Liver (tissue), 9 donors: Measurements from ENCODE around the gene TESPA1. TPM values are rescaled to one million over a fixed set of nuclear protein-coding genes. Genes with fewer than 3 reads are reported as not detected.

Experiments used
- DNase-seq: peaks from one replicate; pipeline ENCODE4 v3.0.0-alpha.2; 2017; ENCODE audit warnings: low spot score
- H3K27ac ChIP-seq, 2 donors: one replicate each; pipeline ENCODE4 v1.7.0; 2013; ENCODE audit warnings: inconsistent platforms in 2 of 2, low read length in 2 of 2, control low read depth in 1 of 2, low read depth in 1 of 2, mild to moderate bottlenecking in 1 of 2
- H3K27me3 ChIP-seq, 4 donors: one replicate each; pipeline versions ENCODE4 v1.6.1 to v1.7.0; 2013; ENCODE audit warnings: low read length in 3 of 4, inconsistent platforms in 1 of 4, mild to moderate bottlenecking in 1 of 4, moderate library complexity in 1 of 4; ENCODE audit not compliant: control insufficient read depth in 4 of 4, insufficient read depth in 4 of 4
- H3K36me3 ChIP-seq, 4 donors: one replicate each; pipeline versions ENCODE4 v1.6.1 to v1.7.0; 2013; ENCODE audit warnings: low read length in 3 of 4, mild to moderate bottlenecking in 3 of 4, low read depth in 1 of 4, moderate library complexity in 1 of 4; ENCODE audit not compliant: control insufficient read depth in 4 of 4, insufficient read depth in 3 of 4
- H3K4me1 ChIP-seq, 4 donors: one replicate each; pipeline versions ENCODE4 v1.6.1 to v1.7.0; 2013; ENCODE audit warnings: low read length in 3 of 4, mild to moderate bottlenecking in 3 of 4, moderate library complexity in 1 of 4; ENCODE audit not compliant: control insufficient read depth in 4 of 4, insufficient read depth in 4 of 4
- H3K4me3 ChIP-seq, 3 donors: one replicate each; pipeline versions ENCODE4 v1.6.1 to v1.7.0; 2013; ENCODE audit warnings: low read length in 3 of 3, control low read depth in 1 of 3, low read depth in 1 of 3, mild to moderate bottlenecking in 1 of 3
- H3K9ac ChIP-seq, 2 donors: one replicate each; pipeline ENCODE4 v1.7.0; 2013; ENCODE audit warnings: low read length in 2 of 2, mild to moderate bottlenecking in 2 of 2, moderate library complexity in 2 of 2, control low read depth in 1 of 2, low read depth in 1 of 2
- H3K9me3 ChIP-seq, 4 donors: one replicate each; pipeline versions ENCODE4 v1.6.1 to v1.7.0; 2013; ENCODE audit warnings: low read length in 3 of 4; ENCODE audit not compliant: control insufficient read depth in 4 of 4
- EGR1 ChIP-seq, 2 donors: IDR thresholded peaks; 2 replicates each; pipeline ENCODE4 v1.6.1; 2016 to 2018; ENCODE audit warnings: antibody characterized with exemption in 2 of 2, low read depth in 2 of 2
- FOXA1 ChIP-seq: IDR thresholded peaks from 2 replicates; pipeline ENCODE4 v1.6.1; 2016; ENCODE audit warnings: antibody characterized with exemption
- FOXA2 ChIP-seq: IDR thresholded peaks from 2 replicates; pipeline ENCODE4 v1.6.1; 2016; ENCODE audit warnings: antibody characterized with exemption
- GABPA ChIP-seq, 2 donors: IDR thresholded peaks in 1 of 2; conservative IDR thresholded peaks in 1 of 2; 2 replicates each; pipeline ENCODE4 v1.6.1; 2016; ENCODE audit warnings: antibody characterized with exemption in 2 of 2, mild to moderate bottlenecking in 1 of 2, moderate library complexity in 1 of 2
- HNF4A ChIP-seq, 2 donors: conservative IDR thresholded peaks; 2 replicates each; pipeline ENCODE4 v1.6.1; 2016; ENCODE audit warnings: antibody characterized with exemption in 2 of 2, mild to moderate bottlenecking in 2 of 2
- HNF4G ChIP-seq: IDR thresholded peaks from 2 replicates; pipeline ENCODE4 v1.6.1; 2016; ENCODE audit warnings: antibody characterized with exemption
- JUND ChIP-seq, 2 donors: IDR thresholded peaks; 2 replicates each; pipeline ENCODE4 v1.6.1; 2016; ENCODE audit warnings: antibody characterized with exemption in 2 of 2
- NR2F2 ChIP-seq: IDR thresholded peaks from 2 replicates; pipeline ENCODE4 v1.6.1; 2016; ENCODE audit warnings: antibody characterized with exemption
- RAD21 ChIP-seq, 2 donors: IDR thresholded peaks; 2 replicates each; pipeline ENCODE4 v1.6.1; 2016; ENCODE audit warnings: antibody characterized with exemption in 2 of 2, mild to moderate bottlenecking in 2 of 2
- RXRA ChIP-seq, 2 donors: IDR thresholded peaks; 2 replicates each; pipeline ENCODE4 v1.6.1; 2017 to 2018; ENCODE audit warnings: antibody characterized with exemption in 2 of 2, mild to moderate bottlenecking in 1 of 2
- SP1 ChIP-seq: IDR thresholded peaks from 2 replicates; pipeline ENCODE4 v1.6.1; 2018; ENCODE audit warnings: antibody characterized with exemption, mild to moderate bottlenecking
- TAF1 ChIP-seq: conservative IDR thresholded peaks from 2 replicates; pipeline ENCODE4 v1.6.1; 2016; ENCODE audit warnings: antibody characterized with exemption, mild to moderate bottlenecking
- YY1 ChIP-seq: IDR thresholded peaks from 2 replicates; pipeline ENCODE4 v1.6.1; 2016; ENCODE audit warnings: antibody characterized with exemption, mild to moderate bottlenecking
- WGBS: extraction: QIAGEN DNeasy Blood & Tissue Kit; methylation state at CpG from one replicate; pipeline ENCODE4 v1.1.7; 2013; 5-methylcytosine and 5-hydroxymethylcytosine counted together
- polyA plus RNA-seq, 2 donors: library from polyadenylated mRNA; stranded (reverse) in 1 of 2; unstranded in 1 of 2; fragments of 200-250 nt in 1 of 2; fragments of >200 nt in 1 of 2; fragmentation: Nextera tagmentation in 1 of 2; extraction: Ambion mirVana in 1 of 2; gene quantifications; one replicate each; pipeline versions ENCODE4 v1.2.1 to v1.2.3, GENCODE V29; 2013 to 2015
- total RNA-seq, 2 donors: library from RNA; depleted of rRNA; stranded (reverse); fragments of >200 nt; gene quantifications; one replicate each; pipeline ENCODE4 v1.2.3, GENCODE V29; 2014
- TF ChIP-seq, protein P1 (sequence below): IDR thresholded peaks from 2 replicates; pipeline ENCODE4 v1.6.1; 2016; ENCODE audit warnings: antibody characterized with exemption, mild to moderate bottlenecking
- TF ChIP-seq, protein P2 (sequence below): IDR thresholded peaks from 2 replicates; pipeline ENCODE4 v1.6.1; 2016; ENCODE audit warnings: antibody characterized with exemption
- TF ChIP-seq, protein P3 (sequence below): IDR thresholded peaks from 2 replicates; pipeline ENCODE4 v1.6.1; 2016; ENCODE audit warnings: antibody characterized with exemption
- TF ChIP-seq, protein P4 (sequence below): IDR thresholded peaks from 2 replicates; pipeline ENCODE4 v1.6.1; 2016; ENCODE audit warnings: antibody characterized with exemption
- TF ChIP-seq, protein P5 (sequence below): fragments of 150-350 bp; IDR thresholded peaks from 2 replicates; pipeline ENCODE4 v1.5.1; 2017; ENCODE audit warnings: improper control_type of control experiment, low read depth, low read length; ENCODE audit not compliant: missing input control
- donor health status: healthy.
- donor health status: healthy.
- donor health status: healthy.
- donor health status: healthy.
- donor health status: healthy.

TESPA1 gene
- total and polyA plus RNA-seq, 4 donors, result 0.10 to 3.2 (median 0.42) TPM

DNA sequence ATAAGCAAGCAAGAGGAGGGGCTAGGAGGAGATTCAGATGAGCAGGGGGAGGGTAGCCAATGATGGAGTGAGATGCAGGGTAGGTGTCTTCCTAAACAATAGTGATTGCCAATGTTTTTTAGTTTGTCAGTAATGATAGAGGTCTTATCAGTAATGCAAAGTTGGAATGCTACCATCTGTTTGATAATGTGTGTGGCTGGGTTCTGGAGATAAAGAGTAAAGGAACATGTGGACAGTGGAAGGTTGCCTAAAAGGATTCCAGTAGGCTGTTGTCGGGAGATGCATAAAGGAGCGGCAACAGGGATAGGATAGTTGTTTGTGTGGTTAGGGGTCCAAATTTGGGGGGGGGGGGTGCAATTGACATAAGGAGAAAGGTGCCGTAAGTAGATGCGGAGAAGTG is 52.5 kb downstream of the TESPA1 start:
- Histone ChIP-seq H3K4me3 (no peak overlapping the region), H3K27ac (no peak overlapping the region), H3K27me3 (no peaks in the 10 kb centered on the region), H3K36me3 (no peaks in the 10 kb centered on the region), H3K9me3 (peaks cover 0 to 5% (median 0%) of the 10 kb centered on the region in 4 donors), H3K4me1 (no peaks in the 10 kb centered on the region), H3K9ac (no peak overlapping the region)
- DNase-seq, result no peak
- TF ChIP-seq TAF1 (no peak), RXRA (IDR thresholded peaks at IDR 0.05) (no peak), YY1 (no peak), HNF4G (no peak), HNF4A (conservative IDR thresholded peaks at IDR 0.05) (no peak), FOXA2 (no peak), EGR1 (IDR thresholded peaks at IDR 0.05; ENCODE audit: low read depth in 2 of 2) (no peak), NR2F2 (no peak), GABPA (IDR thresholded peaks at IDR 0.05 in 1 of 2, conservative IDR thresholded peaks at IDR 0.05 in 1 of 2) (no peak), FOXA1 (no peak), SP1 (no peak)
- TF ChIP-seq, protein P1, sequence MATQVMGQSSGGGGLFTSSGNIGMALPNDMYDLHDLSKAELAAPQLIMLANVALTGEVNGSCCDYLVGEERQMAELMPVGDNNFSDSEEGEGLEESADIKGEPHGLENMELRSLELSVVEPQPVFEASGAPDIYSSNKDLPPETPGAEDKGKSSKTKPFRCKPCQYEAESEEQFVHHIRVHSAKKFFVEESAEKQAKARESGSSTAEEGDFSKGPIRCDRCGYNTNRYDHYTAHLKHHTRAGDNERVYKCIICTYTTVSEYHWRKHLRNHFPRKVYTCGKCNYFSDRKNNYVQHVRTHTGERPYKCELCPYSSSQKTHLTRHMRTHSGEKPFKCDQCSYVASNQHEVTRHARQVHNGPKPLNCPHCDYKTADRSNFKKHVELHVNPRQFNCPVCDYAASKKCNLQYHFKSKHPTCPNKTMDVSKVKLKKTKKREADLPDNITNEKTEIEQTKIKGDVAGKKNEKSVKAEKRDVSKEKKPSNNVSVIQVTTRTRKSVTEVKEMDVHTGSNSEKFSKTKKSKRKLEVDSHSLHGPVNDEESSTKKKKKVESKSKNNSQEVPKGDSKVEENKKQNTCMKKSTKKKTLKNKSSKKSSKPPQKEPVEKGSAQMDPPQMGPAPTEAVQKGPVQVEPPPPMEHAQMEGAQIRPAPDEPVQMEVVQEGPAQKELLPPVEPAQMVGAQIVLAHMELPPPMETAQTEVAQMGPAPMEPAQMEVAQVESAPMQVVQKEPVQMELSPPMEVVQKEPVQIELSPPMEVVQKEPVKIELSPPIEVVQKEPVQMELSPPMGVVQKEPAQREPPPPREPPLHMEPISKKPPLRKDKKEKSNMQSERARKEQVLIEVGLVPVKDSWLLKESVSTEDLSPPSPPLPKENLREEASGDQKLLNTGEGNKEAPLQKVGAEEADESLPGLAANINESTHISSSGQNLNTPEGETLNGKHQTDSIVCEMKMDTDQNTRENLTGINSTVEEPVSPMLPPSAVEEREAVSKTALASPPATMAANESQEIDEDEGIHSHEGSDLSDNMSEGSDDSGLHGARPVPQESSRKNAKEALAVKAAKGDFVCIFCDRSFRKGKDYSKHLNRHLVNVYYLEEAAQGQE, result no peak
- TF ChIP-seq, protein P2, sequence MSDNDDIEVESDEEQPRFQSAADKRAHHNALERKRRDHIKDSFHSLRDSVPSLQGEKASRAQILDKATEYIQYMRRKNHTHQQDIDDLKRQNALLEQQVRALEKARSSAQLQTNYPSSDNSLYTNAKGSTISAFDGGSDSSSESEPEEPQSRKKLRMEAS, result no peak
- TF ChIP-seq, protein P3, sequence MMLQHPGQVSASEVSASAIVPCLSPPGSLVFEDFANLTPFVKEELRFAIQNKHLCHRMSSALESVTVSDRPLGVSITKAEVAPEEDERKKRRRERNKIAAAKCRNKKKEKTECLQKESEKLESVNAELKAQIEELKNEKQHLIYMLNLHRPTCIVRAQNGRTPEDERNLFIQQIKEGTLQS, result no peak
- WGBS, result 97% methylated on average over 4 of the region's 4 CpGs

DNA sequence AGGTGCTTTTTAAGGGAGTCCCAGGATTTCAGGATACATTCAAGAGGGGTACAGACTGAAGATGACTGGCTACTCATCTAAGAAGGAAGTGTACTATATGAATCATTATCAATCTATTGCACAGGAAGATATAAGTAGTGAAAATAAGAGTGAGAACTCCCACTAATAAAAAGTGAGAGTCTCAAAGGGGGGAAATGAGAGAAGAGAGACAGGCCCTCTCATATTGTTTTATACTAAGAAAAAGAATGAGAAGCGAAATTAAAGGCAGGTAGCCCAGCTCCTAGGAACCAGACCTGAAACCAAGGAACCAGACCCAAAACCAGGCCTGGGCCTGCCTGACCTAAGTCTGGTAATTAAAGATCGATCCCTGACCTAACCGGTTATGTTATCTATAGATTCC is 54.6 kb downstream of the TESPA1 start:
- no peaks in the 10 kb centered on the region for H3K36me3 ChIP-seq
- 77% methylated on average over 3 of the region's 3 CpGs for WGBS
- H3K27me3 ChIP-seq, result no peaks in the 10 kb centered on the region
- peaks cover 0 to 5% (median 0%) of the 10 kb centered on the region in 4 donors for H3K9me3 ChIP-seq
- H3K9ac ChIP-seq, result no peak overlapping the region
- no peak overlapping the region for H3K27ac ChIP-seq
- no peaks in the 10 kb centered on the region for H3K4me1 ChIP-seq
- TF ChIP-seq YY1, result no peak
- no peak for TF ChIP-seq GABPA (IDR thresholded peaks at IDR 0.05 in 1 of 2, conservative IDR thresholded peaks at IDR 0.05 in 1 of 2)
- TF ChIP-seq FOXA2, result no peak
- TF ChIP-seq, protein P1, result no peak
- TF ChIP-seq, protein P3, result no peak
- TF ChIP-seq, protein P2, result no peak
- no peak for TF ChIP-seq FOXA1
- TF ChIP-seq, protein P4, sequence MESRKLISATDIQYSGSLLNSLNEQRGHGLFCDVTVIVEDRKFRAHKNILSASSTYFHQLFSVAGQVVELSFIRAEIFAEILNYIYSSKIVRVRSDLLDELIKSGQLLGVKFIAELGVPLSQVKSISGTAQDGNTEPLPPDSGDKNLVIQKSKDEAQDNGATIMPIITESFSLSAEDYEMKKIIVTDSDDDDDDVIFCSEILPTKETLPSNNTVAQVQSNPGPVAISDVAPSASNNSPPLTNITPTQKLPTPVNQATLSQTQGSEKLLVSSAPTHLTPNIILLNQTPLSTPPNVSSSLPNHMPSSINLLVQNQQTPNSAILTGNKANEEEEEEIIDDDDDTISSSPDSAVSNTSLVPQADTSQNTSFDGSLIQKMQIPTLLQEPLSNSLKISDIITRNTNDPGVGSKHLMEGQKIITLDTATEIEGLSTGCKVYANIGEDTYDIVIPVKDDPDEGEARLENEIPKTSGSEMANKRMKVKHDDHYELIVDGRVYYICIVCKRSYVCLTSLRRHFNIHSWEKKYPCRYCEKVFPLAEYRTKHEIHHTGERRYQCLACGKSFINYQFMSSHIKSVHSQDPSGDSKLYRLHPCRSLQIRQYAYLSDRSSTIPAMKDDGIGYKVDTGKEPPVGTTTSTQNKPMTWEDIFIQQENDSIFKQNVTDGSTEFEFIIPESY, result no peak
- TF ChIP-seq SP1, result no peak
- no peak for TF ChIP-seq HNF4G
- TF ChIP-seq TAF1, result no peak
- no peak for TF ChIP-seq RXRA (IDR thresholded peaks at IDR 0.05)
- TF ChIP-seq RAD21 (IDR thresholded peaks at IDR 0.05), result no peak
- TF ChIP-seq, protein P5, sequence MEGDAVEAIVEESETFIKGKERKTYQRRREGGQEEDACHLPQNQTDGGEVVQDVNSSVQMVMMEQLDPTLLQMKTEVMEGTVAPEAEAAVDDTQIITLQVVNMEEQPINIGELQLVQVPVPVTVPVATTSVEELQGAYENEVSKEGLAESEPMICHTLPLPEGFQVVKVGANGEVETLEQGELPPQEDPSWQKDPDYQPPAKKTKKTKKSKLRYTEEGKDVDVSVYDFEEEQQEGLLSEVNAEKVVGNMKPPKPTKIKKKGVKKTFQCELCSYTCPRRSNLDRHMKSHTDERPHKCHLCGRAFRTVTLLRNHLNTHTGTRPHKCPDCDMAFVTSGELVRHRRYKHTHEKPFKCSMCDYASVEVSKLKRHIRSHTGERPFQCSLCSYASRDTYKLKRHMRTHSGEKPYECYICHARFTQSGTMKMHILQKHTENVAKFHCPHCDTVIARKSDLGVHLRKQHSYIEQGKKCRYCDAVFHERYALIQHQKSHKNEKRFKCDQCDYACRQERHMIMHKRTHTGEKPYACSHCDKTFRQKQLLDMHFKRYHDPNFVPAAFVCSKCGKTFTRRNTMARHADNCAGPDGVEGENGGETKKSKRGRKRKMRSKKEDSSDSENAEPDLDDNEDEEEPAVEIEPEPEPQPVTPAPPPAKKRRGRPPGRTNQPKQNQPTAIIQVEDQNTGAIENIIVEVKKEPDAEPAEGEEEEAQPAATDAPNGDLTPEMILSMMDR, result no peak
- no peak for TF ChIP-seq JUND (IDR thresholded peaks at IDR 0.05)
- TF ChIP-seq NR2F2, result no peak
- TF ChIP-seq HNF4A (conservative IDR thresholded peaks at IDR 0.05), result no peak
- no peak for TF ChIP-seq EGR1 (IDR thresholded peaks at IDR 0.05; ENCODE audit: low read depth in 2 of 2)
- H3K4me3 ChIP-seq, result no peak overlapping the region
- DNase-seq, result no peak
